ENCODE data around the gene OTUD1.

GRCh38 chr10:23453465-23453864, 14.6 kb downstream of the OTUD1 start:
- TF ChIP-seq CTCF (IDR thresholded peaks at IDR 0.05; ENCODE audit: insufficient read depth, low read length) (no peak), POLR2AphosphoS5 (IDR thresholded peaks at IDR 0.05; ENCODE audit: low read depth) (no peak)

Data from HL-60 (cell line).